Right lobe of liver (tissue), 4 donors: ENCODE results near the gene BEND7.

Experiments
- POLR2A ChIP-seq: fragments of 450-650 bp; IDR thresholded peaks from one replicate; pipeline ENCODE4 v1.6.1; 2017; ENCODE audit warnings: antibody characterized with exemption, mild to moderate bottlenecking
- TF ChIP-seq, protein P1 (sequence below), 4 donors: fragments of 200-600 bp in 3 of 4; fragments of 450-650 bp in 1 of 4; IDR thresholded peaks; one replicate each; pipeline versions ENCODE4 v1.5.1 to v1.8.0; 2016 to 2022; ENCODE audit warnings: antibody characterized with exemption in 4 of 4, mild to moderate bottlenecking in 2 of 4
- donor health status: DM: no; HTN: no; CAD: no.
- donor health status: DM: no; HTN: no; CAD: no.
- donor health status: DM: no; HTN: yes; CAD: no.

DNA sequence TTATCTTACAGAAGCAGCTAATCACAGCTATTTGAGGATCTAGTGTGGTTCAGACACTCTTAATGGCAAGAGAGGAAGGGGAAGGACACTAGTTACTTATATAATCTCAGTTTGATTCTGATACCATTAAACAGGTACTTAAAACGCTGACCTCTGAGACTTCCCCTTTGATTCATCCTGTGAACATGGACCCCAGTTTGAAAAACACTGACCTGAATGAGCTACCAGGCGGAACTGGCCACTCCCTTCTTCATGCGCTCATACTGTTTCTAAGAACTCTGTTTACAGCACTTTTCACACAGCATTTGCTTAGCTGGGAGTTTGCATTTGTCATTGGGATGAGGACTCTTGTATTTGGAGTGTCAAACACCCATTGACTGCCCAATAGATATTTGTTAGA, 45.7 kb downstream of the BEND7 start:
- TF ChIP-seq, protein P1, sequence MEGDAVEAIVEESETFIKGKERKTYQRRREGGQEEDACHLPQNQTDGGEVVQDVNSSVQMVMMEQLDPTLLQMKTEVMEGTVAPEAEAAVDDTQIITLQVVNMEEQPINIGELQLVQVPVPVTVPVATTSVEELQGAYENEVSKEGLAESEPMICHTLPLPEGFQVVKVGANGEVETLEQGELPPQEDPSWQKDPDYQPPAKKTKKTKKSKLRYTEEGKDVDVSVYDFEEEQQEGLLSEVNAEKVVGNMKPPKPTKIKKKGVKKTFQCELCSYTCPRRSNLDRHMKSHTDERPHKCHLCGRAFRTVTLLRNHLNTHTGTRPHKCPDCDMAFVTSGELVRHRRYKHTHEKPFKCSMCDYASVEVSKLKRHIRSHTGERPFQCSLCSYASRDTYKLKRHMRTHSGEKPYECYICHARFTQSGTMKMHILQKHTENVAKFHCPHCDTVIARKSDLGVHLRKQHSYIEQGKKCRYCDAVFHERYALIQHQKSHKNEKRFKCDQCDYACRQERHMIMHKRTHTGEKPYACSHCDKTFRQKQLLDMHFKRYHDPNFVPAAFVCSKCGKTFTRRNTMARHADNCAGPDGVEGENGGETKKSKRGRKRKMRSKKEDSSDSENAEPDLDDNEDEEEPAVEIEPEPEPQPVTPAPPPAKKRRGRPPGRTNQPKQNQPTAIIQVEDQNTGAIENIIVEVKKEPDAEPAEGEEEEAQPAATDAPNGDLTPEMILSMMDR (IDR thresholded peaks at IDR 0.05) = no peak
- TF ChIP-seq POLR2A = no peak
